Type B pancreatic cell (in vitro differentiated cells): ENCODE results near the gene INKA1. TPM values are rescaled to one million over a fixed set of nuclear protein-coding genes. Genes with fewer than 3 reads are reported as not detected.
"Not testable (repeated sequence)": the region's sequence is repeated elsewhere in the genome, so short reads cannot be mapped to it uniquely, and the experiment has no call there.

ENCODE experiments used
- DNase-seq: peaks from one replicate; pipeline ENCODE4 v3.0.0; 2021; ENCODE audit warnings: mixed read lengths; ENCODE audit not compliant: unreplicated experiment; ENCODE audit errors: extremely low spot score
- H3K27ac Mint-ChIP-seq: 2 replicates; pipeline ENCODE4 v1.8.0; 2021; ENCODE audit warnings: mild to moderate bottlenecking, mixed read lengths
- H3K27me3 Mint-ChIP-seq: 2 replicates; pipeline ENCODE4 v1.8.0; 2021; ENCODE audit warnings: mixed read lengths
- H3K36me3 Mint-ChIP-seq: 2 replicates; pipeline ENCODE4 v1.8.0; 2021; ENCODE audit warnings: mixed read lengths
- H3K4me1 Mint-ChIP-seq: one replicate; pipeline ENCODE4 v1.8.0; 2021; ENCODE audit warnings: mixed read lengths; ENCODE audit not compliant: unreplicated experiment
- H3K4me3 Mint-ChIP-seq: 2 replicates; pipeline ENCODE4 v1.8.0; 2021; ENCODE audit warnings: mild to moderate bottlenecking, mixed read lengths
- H3K9me3 Mint-ChIP-seq: 2 replicates; pipeline ENCODE4 v1.8.0; 2021; ENCODE audit warnings: mixed read lengths
- total RNA-seq: library from RNA; stranded (reverse); gene quantifications from 2 replicates; pipeline ENCODE4 v1.2.1, GENCODE V29; 2021; ENCODE audit warnings: low replicate concordance
- TF ChIP-seq, protein P1 (sequence below): fragments of 200-600 bp; sonication (generic); conservative IDR thresholded peaks from 2 replicates; pipeline ENCODE4 v1.5.0; 2021; ENCODE audit warnings: antibody characterized with exemption, mild to moderate bottlenecking

INKA1 gene
- total RNA-seq, 1 donor from 2014 or later = 6.7 TPM

DNA sequence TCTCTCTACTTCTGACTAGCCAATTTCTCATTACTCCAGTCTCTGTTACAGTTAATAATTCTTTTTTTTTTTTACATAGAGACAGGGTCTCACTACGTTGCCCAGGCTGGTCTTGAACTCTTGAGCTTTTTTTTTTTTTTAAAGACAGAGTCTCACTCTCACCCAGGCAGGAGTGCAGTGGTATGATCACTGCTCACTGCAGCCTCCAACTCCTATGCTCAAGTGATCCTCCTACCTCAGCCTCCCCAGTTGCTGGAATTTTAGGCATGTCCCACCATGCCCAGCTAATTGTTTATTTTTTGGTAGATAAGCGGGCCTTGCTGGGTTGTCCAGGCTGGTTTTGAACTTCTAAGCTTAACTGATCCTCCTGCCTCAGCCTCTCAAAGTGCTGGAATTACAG is 30.4 kb upstream of the INKA1 start:
- Mint-ChIP-seq H3K4me3 (no peak overlapping the region), H3K4me1 (no peaks in the 10 kb centered on the region), H3K9me3 (no peaks in the 10 kb centered on the region), H3K27ac (no peak overlapping the region), H3K27me3 (no peaks in the 10 kb centered on the region), H3K36me3 (peaks cover 3% of the 10 kb centered on the region)
- TF ChIP-seq, protein P1, sequence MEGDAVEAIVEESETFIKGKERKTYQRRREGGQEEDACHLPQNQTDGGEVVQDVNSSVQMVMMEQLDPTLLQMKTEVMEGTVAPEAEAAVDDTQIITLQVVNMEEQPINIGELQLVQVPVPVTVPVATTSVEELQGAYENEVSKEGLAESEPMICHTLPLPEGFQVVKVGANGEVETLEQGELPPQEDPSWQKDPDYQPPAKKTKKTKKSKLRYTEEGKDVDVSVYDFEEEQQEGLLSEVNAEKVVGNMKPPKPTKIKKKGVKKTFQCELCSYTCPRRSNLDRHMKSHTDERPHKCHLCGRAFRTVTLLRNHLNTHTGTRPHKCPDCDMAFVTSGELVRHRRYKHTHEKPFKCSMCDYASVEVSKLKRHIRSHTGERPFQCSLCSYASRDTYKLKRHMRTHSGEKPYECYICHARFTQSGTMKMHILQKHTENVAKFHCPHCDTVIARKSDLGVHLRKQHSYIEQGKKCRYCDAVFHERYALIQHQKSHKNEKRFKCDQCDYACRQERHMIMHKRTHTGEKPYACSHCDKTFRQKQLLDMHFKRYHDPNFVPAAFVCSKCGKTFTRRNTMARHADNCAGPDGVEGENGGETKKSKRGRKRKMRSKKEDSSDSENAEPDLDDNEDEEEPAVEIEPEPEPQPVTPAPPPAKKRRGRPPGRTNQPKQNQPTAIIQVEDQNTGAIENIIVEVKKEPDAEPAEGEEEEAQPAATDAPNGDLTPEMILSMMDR = no peak
- DNase-seq = no peak

DNA sequence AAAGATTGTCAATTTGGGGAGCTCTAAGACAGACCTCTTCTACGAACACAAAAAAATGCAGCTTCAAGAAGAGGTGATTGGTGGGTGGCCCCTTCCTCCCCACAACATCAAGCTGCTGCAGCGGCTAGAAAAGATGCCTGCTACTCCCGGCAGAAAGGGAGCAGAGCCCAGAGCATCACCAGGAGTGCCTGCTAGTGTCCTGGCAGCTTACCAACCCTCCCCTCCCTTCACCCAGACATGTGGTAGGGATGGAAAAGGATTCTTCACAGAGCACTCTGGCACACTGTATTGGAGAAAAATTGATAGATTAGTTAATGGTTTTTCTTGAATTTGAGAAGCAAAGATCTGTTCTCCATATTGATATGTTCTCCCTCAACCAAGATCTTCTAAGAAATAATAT is 27.5 kb upstream of the INKA1 start:
- no peak overlapping the region for H3K4me3 Mint-ChIP-seq
- TF ChIP-seq, protein P1 = no peak
- H3K36me3 Mint-ChIP-seq = peaks cover 11% of the 10 kb centered on the region
- no peak for DNase-seq
- H3K27ac Mint-ChIP-seq = no peak overlapping the region
- H3K4me1 Mint-ChIP-seq = peaks cover 7% of the 10 kb centered on the region
- H3K27me3 Mint-ChIP-seq = no peaks in the 10 kb centered on the region
- H3K9me3 Mint-ChIP-seq = no peaks in the 10 kb centered on the region

DNA sequence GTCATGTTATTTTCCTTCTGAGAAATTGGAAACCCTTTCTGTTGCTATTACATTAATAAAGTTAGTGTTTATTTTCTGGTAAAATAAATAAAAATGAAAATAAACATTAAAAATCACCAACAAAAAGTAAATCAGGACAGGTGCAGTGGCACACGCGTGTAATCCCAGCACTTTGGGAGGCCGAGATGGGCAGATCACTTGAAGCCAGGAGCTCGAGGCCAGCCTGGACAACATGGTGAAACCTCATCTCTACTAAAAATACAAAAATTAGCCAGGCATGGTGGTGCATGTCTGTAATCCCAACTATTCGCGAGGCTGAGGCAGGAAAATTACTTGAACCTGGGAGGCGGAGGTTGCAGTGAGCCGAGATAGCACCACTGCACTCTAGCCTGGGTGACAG is 27.0 kb upstream of the INKA1 start:
- H3K36me3 Mint-ChIP-seq = peaks cover 11% of the 10 kb centered on the region
- H3K27me3 Mint-ChIP-seq, H3K9me3 Mint-ChIP-seq: not testable (repeated sequence)

DNA sequence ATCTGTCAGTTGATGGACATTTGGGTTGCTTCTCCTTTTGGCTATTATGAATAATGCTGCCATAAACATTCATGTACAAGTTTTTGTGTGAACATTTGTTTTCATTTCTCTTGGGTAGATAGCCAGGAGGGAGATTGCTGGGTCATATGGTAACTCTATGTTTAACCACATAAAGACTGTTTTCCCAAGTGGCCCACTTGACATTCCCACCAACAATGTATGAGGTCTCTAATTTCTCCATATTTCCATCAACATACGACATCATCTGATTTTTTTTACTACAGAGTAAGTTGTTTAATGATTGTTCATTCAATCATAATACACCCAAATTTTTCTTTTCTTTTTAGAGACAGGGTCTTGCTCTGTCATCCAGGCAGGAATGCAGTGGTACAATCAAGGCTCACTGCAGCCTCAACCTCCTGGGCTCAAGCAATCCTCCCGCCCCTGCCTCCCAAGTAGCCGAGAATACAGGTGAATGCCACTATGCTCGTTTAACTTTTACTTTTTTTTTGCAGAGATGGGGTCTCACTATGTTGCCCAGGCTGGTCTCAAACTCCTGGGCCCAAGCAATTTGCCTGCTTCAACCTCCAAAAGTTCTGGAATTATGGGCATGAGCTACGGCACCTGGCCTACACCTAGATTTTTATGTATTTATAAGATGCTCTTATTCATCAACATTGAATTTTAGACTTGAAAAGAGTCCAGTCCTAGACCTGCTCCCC is 23.5 kb upstream of the INKA1 start:
- H3K4me3 Mint-ChIP-seq = no peak overlapping the region

More for the DNA sequence above, 27.0 kb upstream of the INKA1 start:
- H3K4me3 Mint-ChIP-seq, H3K27ac Mint-ChIP-seq, DNase-seq: not testable (repeated sequence)
- peaks cover 13% of the 10 kb centered on the region for H3K4me1 Mint-ChIP-seq

DNA sequence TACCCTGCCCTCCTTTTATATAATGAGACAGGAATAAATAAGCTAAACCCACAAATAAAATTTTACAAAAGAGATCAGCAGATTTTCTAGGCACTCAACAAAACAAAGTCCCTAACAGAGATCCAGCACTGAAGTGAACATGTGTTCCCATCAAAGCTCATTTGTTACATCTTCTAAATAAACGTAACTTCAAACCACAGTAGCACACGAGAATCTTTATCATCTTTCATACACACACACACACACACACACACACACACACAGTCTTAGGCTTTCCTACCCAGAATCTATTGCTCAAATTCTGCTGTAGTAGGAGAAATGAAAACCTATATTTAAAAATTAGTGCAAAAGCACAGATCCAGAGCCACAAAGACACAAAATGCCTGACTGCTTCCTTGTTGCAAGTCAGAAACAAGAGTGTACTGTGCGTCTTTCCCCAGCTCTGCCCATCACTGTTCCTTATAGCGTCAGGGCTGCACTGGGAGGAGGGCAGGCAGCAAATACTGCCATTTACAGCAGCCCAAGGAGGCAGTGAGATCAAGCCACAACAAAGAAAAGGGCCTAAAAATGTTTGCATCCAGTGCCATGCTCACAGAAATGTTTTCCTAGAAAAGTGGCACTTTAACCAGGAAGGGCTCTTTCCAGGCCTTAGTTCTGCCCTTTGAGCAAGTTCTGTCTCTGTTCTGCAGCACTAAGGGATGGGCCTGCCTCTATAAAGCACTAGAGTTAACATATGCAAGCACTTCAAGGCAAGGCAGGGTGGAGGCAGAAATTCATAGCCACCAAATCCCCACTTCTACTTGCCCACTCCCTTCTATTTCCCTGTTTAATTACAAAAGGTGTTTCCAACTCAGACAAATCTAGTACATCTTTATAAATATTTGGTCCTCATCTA is 22.7 kb upstream of the INKA1 start:
- peaks cover 17% of the 10 kb centered on the region for H3K36me3 Mint-ChIP-seq
- no peaks in the 10 kb centered on the region for H3K27me3 Mint-ChIP-seq
- DNase-seq = no peak
- H3K4me3 Mint-ChIP-seq = no peak overlapping the region
- peaks cover 23% of the 10 kb centered on the region for H3K4me1 Mint-ChIP-seq
- no peaks in the 10 kb centered on the region for H3K9me3 Mint-ChIP-seq
- TF ChIP-seq, protein P1 = no peak
- H3K27ac Mint-ChIP-seq = no peak overlapping the region

More for the DNA sequence above, 23.5 kb upstream of the INKA1 start:
- Mint-ChIP-seq H3K27me3 (no peaks in the 10 kb centered on the region), H3K27ac (no peak overlapping the region), H3K4me1 (peaks cover 17% of the 10 kb centered on the region), H3K36me3 (peaks cover 18% of the 10 kb centered on the region), H3K9me3 (no peaks in the 10 kb centered on the region)
- no peak for DNase-seq
- TF ChIP-seq, protein P1 = no peak

DNA sequence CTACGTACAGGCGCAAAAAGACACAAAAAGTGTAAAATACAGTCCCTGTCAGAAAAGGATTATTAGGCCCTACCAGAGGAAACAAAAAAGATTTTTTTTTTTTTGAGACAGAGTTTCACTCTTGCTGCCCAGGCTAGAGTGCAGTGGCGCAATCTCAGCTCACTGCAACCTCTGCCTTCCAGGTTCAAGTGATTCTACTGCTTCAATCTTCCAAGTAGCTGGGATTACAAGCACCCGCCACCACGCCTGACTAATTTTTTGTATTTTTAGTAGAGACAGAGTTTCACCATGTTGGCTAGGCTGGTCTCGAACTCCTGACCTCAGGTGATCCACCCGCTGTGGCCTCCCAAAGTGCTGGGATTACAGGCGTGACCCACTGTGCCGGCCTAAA is 22.1 kb upstream of the INKA1 start:
- not testable (repeated sequence) for H3K4me3 Mint-ChIP-seq, H3K9me3 Mint-ChIP-seq, H3K27me3 Mint-ChIP-seq, H3K27ac Mint-ChIP-seq, DNase-seq
- H3K36me3 Mint-ChIP-seq = peaks cover 20% of the 10 kb centered on the region
- peaks cover 27% of the 10 kb centered on the region for H3K4me1 Mint-ChIP-seq
